SK-N-SH (cell line): ENCODE results near the gene ING2. TPM values are rescaled to one million over a fixed set of nuclear protein-coding genes. Genes with fewer than 3 reads are reported as not detected.
A peak's percentile ranks its signal among the peaks of the same experiment; 100 is the strongest.

Experiments used
- CTCF ChIA-PET: fragments of 300-600, 350-600 bp; formaldehyde crosslinking; extraction: SDS; loops from one replicate; lab custom pipeline; 2021; lab: Yijun Ruan, JAX
- POLR2A ChIA-PET: fragments of 350-600 bp; sonication (Branson Sonifier 250); formaldehyde crosslinking; extraction: SDS; loops from one replicate; lab custom pipeline; 2020; ENCODE audit warnings: antibody characterized with exemption, inconsistent platforms; lab: Yijun Ruan, JAX
- DNase-seq: peaks from one replicate; pipeline ENCODE4 v3.0.0; 2012
- H2AFZ ChIP-seq: fragments of 200-600 bp; sonication (generic); 2 replicates; pipeline ENCODE4 v1.8.1; 2016; ENCODE audit warnings: antibody characterized with exemption, mild to moderate bottlenecking, low read depth
- H3F3A ChIP-seq: fragments of 200-600 bp; sonication (generic); replicated peaks from 2 replicates; pipeline ENCODE3; 2016; ENCODE audit warnings: antibody characterized with exemption, mild to moderate bottlenecking; ENCODE audit not compliant: insufficient read depth
- H3K27ac ChIP-seq, 2 experiments: fragments of 200-500 bp in 1 of 2; fragments of 200-600 bp in 1 of 2; sonication (Bioruptor generic) in 1 of 2; sonication (generic), shearing (Covaris generic) in 1 of 2; 2 replicates each; pipeline versions ENCODE4 v1.5.1 to v1.6.1; 2014 to 2016; ENCODE audit warnings: low read depth in 2 of 2, inconsistent platforms in 1 of 2, low read length in 1 of 2, mild to moderate bottlenecking in 1 of 2, mixed read lengths in 1 of 2
- H3K27me3 ChIP-seq: fragments of 200-600 bp; sonication (generic), shearing (Covaris generic); 2 replicates; pipeline ENCODE4 v1.6.1; 2016; ENCODE audit warnings: mixed run types; ENCODE audit not compliant: insufficient read depth
- H3K36me3 ChIP-seq, 2 experiments: fragments of 200-500 bp in 1 of 2; fragments of 200-600 bp in 1 of 2; sonication (Bioruptor generic) in 1 of 2; sonication (generic) in 1 of 2; replicated peaks in 1 of 2; 2 replicates each; pipeline versions ENCODE3 to v1.5.1; 2014 to 2016; ENCODE audit warnings: low read length in 1 of 2, mild to moderate bottlenecking in 1 of 2; ENCODE audit not compliant: insufficient read depth in 2 of 2, control insufficient read depth in 1 of 2
- H3K4me1 ChIP-seq, 2 experiments: fragments of 200-500 bp in 1 of 2; fragments of 200-600 bp in 1 of 2; sonication (Bioruptor generic) in 1 of 2; sonication (generic), shearing (Covaris generic) in 1 of 2; 2 replicates each; pipeline versions ENCODE4 v1.5.1 to v1.6.1; 2014 to 2016; ENCODE audit warnings: low read depth in 1 of 2, low read length in 1 of 2, mixed run types in 1 of 2; ENCODE audit not compliant: insufficient read depth in 2 of 2, control insufficient read depth in 1 of 2
- H3K4me2 ChIP-seq: fragments of 200-600 bp; sonication (generic), shearing (Covaris generic); 2 replicates; pipeline ENCODE4 v1.6.1; 2017; ENCODE audit warnings: mixed run types
- H3K4me3 ChIP-seq, 2 experiments: fragments of 200-500 bp in 1 of 2; fragments of 200-600 bp in 1 of 2; sonication (Bioruptor generic) in 1 of 2; sonication (generic), shearing (Covaris generic) in 1 of 2; 2 replicates each; pipeline versions ENCODE4 v1.5.1 to v1.8.1; 2014 to 2016; ENCODE audit warnings: low read depth in 2 of 2, inconsistent platforms in 1 of 2, low read length in 1 of 2, mild to moderate bottlenecking in 1 of 2, mixed read lengths in 1 of 2, moderate library complexity in 1 of 2
- H3K79me2 ChIP-seq: fragments of 200-600 bp; sonication (generic); 2 replicates; pipeline ENCODE4 v1.8.1; 2017; ENCODE audit warnings: mild to moderate bottlenecking; ENCODE audit not compliant: insufficient read depth
- H3K9ac ChIP-seq: fragments of 200-600 bp; sonication (generic); 2 replicates; pipeline ENCODE4 v1.6.1; 2017; ENCODE audit warnings: mixed run types
- H3K9me2 ChIP-seq: fragments of 200-600 bp; sonication (generic); 2 replicates; pipeline ENCODE4 v1.6.1; 2017; ENCODE audit warnings: mixed run types
- H3K9me3 ChIP-seq: fragments of 200-600 bp; sonication (generic); 2 replicates; pipeline ENCODE4 v1.6.1; 2017; ENCODE audit warnings: mixed run types, mild to moderate bottlenecking, moderate library complexity
- H4K20me1 ChIP-seq: fragments of 200-600 bp; sonication (generic); 2 replicates; pipeline ENCODE4 v1.6.1; 2017; ENCODE audit warnings: mild to moderate bottlenecking, mixed run types; ENCODE audit not compliant: insufficient read depth
- CHD2 ChIP-seq: fragments of 150-350 bp; IDR thresholded peaks from 2 replicates; pipeline ENCODE4 v1.6.1; 2018; ENCODE audit warnings: low read length; ENCODE audit not compliant: partially characterized antibody
- MEF2A ChIP-seq: IDR thresholded peaks from 2 replicates; pipeline ENCODE4 v1.4.0; 2012; ENCODE audit warnings: low read depth, borderline replicate concordance
- POLR2AphosphoS5 ChIP-seq: IDR thresholded peaks from 2 replicates; pipeline ENCODE4 v1.6.1; 2012; ENCODE audit warnings: low read depth, low read length
- RAD21 ChIP-seq: IDR thresholded peaks from 2 replicates; pipeline ENCODE4 v1.6.1; 2012; ENCODE audit warnings: mild to moderate bottlenecking, low read length
- RFX5 ChIP-seq: IDR thresholded peaks from 2 replicates; pipeline ENCODE4 v1.6.1; 2012; ENCODE audit warnings: mild to moderate bottlenecking, improper control_type of control experiment, low read length
- RXRA ChIP-seq: IDR thresholded peaks from 2 replicates; pipeline ENCODE4 v1.4.0; 2012; ENCODE audit warnings: low read depth, mild to moderate bottlenecking, borderline replicate concordance
- SMC3 ChIP-seq: IDR thresholded peaks from 2 replicates; pipeline ENCODE4 v1.6.1; 2012; ENCODE audit warnings: low read depth, low read length, improper control_type of control experiment
- TAF1 ChIP-seq: IDR thresholded peaks from 2 replicates; pipeline ENCODE4 v1.6.1; 2012; ENCODE audit warnings: low read depth, mild to moderate bottlenecking, low read length, moderate library complexity, borderline replicate concordance
- TCF12 ChIP-seq: IDR thresholded peaks from 2 replicates; pipeline ENCODE4 v1.4.0; 2012
- TEAD4 ChIP-seq: IDR thresholded peaks from 2 replicates; pipeline ENCODE4 v1.4.0; 2012; ENCODE audit warnings: mild to moderate bottlenecking, borderline replicate concordance; ENCODE audit not compliant: insufficient read depth
- WGBS: methylation state at CpG from one replicate; pipeline ENCODE4 v1.1.6; 2017; ENCODE audit warnings: low lambda C conversion rate; 5-methylcytosine and 5-hydroxymethylcytosine counted together
- polyA plus RNA-seq, 3 experiments: library from polyadenylated mRNA; depleted of rRNA; stranded (reverse); fragments of >200 nt; gene quantifications; 2 replicates each; pipeline ENCODE4 v1.2.3, GENCODE V29; 2012
- TF ChIP-seq, protein P1 (sequence below): fragments of 150-350 bp; IDR thresholded peaks from 2 replicates; pipeline ENCODE4 v1.6.1; 2016; ENCODE audit warnings: mild to moderate bottlenecking, low read depth, low read length
- TF ChIP-seq, protein P2 (sequence below): IDR thresholded peaks from 2 replicates; pipeline ENCODE4 v1.4.0; 2012; ENCODE audit warnings: low read depth, borderline replicate concordance
- TF ChIP-seq, protein P3 (sequence below): fragments of 150-350 bp; IDR thresholded peaks from 2 replicates; pipeline ENCODE4 v1.6.1; 2017; ENCODE audit warnings: antibody characterized with exemption, low read length, low read depth, borderline replicate concordance
- TF ChIP-seq, protein P4 (sequence below): fragments of 200-600 bp; sonication (generic); IDR thresholded peaks from 2 replicates; pipeline ENCODE4 v1.6.1; 2017; ENCODE audit warnings: antibody characterized with exemption, mild to moderate bottlenecking, moderate library complexity
- TF ChIP-seq, protein P5 (sequence below): IDR thresholded peaks from 2 replicates; pipeline ENCODE4 v1.6.1; 2012; ENCODE audit warnings: mild to moderate bottlenecking, low read depth, low read length, moderate library complexity

Gene ING2
- polyA plus RNA-seq, 1 of the 3 experiments (the other 2 are of a cell fraction) = 15.1 TPM

DNA sequence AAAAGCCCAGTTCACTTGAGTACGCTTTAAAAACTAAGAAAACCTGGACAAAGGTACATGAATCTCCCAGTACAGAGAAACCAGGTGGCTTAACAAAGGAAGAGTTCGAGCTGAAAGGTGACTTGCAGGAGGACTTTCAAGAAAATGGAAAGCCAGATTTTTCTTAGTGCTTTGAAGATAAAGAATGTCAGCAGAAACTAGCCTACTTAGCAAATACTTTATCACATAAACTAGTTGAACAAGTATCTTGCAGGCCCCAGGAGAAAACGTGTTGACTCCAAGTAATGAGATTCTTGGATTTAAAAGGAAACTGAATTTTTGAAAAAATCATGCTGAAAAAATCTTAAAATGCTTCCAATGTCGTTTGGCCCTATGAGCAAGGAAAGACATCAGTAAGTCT, 34.0 kb upstream of the ING2 start:
- Histone ChIP-seq H3K9me2 (no peaks in the 10 kb centered on the region), H4K20me1 (no peaks in the 10 kb centered on the region), H3F3A (no peaks in the 10 kb centered on the region), H3K79me2 (no peaks in the 10 kb centered on the region), H2AFZ (no peak overlapping the region), H3K27me3 (no peaks in the 10 kb centered on the region), H3K36me3 (no peaks in the 10 kb centered on the region), H3K4me1 (no peaks in the 10 kb centered on the region), H3K4me2 (no peak overlapping the region), H3K4me3 (no peak overlapping the region), H3K9ac (no peak overlapping the region), H3K27ac (no peak overlapping the region), H3K9me3 (no peaks in the 10 kb centered on the region)
- CTCF ChIA-PET = interaction anchor here (1.3 to 2.3 kb wide), 4 partner anchors 11 to 130 kb away, joined by 3 to 11 read pairs (median 4); partner anchors contain the start of gene CDKN2AIP
- TF ChIP-seq, protein P1, sequence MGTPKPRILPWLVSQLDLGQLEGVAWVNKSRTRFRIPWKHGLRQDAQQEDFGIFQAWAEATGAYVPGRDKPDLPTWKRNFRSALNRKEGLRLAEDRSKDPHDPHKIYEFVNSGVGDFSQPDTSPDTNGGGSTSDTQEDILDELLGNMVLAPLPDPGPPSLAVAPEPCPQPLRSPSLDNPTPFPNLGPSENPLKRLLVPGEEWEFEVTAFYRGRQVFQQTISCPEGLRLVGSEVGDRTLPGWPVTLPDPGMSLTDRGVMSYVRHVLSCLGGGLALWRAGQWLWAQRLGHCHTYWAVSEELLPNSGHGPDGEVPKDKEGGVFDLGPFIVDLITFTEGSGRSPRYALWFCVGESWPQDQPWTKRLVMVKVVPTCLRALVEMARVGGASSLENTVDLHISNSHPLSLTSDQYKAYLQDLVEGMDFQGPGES = no peak
- no peak for TF ChIP-seq TEAD4
- TF ChIP-seq SMC3 = no peak
- no peak for TF ChIP-seq RXRA
- TF ChIP-seq RAD21 = no peak
- TF ChIP-seq, protein P2, sequence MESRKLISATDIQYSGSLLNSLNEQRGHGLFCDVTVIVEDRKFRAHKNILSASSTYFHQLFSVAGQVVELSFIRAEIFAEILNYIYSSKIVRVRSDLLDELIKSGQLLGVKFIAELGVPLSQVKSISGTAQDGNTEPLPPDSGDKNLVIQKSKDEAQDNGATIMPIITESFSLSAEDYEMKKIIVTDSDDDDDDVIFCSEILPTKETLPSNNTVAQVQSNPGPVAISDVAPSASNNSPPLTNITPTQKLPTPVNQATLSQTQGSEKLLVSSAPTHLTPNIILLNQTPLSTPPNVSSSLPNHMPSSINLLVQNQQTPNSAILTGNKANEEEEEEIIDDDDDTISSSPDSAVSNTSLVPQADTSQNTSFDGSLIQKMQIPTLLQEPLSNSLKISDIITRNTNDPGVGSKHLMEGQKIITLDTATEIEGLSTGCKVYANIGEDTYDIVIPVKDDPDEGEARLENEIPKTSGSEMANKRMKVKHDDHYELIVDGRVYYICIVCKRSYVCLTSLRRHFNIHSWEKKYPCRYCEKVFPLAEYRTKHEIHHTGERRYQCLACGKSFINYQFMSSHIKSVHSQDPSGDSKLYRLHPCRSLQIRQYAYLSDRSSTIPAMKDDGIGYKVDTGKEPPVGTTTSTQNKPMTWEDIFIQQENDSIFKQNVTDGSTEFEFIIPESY = no peak
- no peak for TF ChIP-seq POLR2AphosphoS5
- no peak for TF ChIP-seq TAF1
- no peak for TF ChIP-seq CHD2
- TF ChIP-seq, protein P3, sequence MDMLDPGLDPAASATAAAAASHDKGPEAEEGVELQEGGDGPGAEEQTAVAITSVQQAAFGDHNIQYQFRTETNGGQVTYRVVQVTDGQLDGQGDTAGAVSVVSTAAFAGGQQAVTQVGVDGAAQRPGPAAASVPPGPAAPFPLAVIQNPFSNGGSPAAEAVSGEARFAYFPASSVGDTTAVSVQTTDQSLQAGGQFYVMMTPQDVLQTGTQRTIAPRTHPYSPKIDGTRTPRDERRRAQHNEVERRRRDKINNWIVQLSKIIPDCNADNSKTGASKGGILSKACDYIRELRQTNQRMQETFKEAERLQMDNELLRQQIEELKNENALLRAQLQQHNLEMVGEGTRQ = no peak
- no peak for TF ChIP-seq TCF12
- TF ChIP-seq MEF2A = no peak
- DNase-seq = no peak
- POLR2A ChIA-PET = no interaction called here
- WGBS = 73% methylated on average over 4 of the region's 4 CpGs

DNA sequence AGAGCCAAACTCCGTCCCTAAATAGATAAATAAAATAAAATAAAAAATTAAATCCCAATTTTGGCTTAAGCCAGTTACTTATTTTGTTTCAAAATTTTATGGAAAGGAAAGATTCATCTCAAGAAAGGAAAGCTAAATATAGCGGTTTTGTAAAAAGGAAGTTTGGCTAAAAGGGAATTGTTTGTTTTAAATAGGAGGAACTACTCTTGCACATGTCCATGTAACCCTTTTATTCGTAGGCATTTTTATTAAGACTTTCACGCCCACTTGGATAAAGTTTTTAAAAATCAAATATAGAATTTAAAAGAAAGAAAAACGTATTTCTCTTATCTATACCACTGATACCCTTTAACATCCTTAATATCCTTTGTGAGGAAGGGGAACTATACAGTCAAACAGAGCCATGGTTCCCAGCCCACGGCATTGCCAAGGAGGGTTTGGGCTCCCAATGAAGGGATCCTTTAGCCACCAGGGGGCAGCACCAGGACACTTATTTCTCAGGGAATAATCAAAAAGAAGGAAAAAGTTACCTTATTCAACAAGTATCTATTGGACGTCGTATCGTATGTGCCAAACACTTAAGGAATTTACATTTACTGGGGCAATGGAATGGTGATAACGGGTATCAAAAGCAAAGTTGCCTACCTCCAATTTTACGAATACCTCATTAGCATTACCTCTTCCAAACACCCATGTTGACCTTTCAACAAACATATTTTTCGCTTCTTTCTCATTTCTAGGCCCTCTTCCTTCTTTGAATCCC, 32.7 kb upstream of the ING2 start:
- WGBS = 44% methylated on average over 12 of the region's 12 CpGs
- no peak overlapping the region for H3K4me2 ChIP-seq
- TF ChIP-seq, protein P4, sequence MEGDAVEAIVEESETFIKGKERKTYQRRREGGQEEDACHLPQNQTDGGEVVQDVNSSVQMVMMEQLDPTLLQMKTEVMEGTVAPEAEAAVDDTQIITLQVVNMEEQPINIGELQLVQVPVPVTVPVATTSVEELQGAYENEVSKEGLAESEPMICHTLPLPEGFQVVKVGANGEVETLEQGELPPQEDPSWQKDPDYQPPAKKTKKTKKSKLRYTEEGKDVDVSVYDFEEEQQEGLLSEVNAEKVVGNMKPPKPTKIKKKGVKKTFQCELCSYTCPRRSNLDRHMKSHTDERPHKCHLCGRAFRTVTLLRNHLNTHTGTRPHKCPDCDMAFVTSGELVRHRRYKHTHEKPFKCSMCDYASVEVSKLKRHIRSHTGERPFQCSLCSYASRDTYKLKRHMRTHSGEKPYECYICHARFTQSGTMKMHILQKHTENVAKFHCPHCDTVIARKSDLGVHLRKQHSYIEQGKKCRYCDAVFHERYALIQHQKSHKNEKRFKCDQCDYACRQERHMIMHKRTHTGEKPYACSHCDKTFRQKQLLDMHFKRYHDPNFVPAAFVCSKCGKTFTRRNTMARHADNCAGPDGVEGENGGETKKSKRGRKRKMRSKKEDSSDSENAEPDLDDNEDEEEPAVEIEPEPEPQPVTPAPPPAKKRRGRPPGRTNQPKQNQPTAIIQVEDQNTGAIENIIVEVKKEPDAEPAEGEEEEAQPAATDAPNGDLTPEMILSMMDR = peak; percentile 91
- TF ChIP-seq RAD21 (peak; percentile 85), RXRA (no peak), SMC3 (peak; percentile 81), RFX5 (0 out of 2 replicates have a peak, but pooled peaks have one; percentile 24)
- TF ChIP-seq, protein P5, sequence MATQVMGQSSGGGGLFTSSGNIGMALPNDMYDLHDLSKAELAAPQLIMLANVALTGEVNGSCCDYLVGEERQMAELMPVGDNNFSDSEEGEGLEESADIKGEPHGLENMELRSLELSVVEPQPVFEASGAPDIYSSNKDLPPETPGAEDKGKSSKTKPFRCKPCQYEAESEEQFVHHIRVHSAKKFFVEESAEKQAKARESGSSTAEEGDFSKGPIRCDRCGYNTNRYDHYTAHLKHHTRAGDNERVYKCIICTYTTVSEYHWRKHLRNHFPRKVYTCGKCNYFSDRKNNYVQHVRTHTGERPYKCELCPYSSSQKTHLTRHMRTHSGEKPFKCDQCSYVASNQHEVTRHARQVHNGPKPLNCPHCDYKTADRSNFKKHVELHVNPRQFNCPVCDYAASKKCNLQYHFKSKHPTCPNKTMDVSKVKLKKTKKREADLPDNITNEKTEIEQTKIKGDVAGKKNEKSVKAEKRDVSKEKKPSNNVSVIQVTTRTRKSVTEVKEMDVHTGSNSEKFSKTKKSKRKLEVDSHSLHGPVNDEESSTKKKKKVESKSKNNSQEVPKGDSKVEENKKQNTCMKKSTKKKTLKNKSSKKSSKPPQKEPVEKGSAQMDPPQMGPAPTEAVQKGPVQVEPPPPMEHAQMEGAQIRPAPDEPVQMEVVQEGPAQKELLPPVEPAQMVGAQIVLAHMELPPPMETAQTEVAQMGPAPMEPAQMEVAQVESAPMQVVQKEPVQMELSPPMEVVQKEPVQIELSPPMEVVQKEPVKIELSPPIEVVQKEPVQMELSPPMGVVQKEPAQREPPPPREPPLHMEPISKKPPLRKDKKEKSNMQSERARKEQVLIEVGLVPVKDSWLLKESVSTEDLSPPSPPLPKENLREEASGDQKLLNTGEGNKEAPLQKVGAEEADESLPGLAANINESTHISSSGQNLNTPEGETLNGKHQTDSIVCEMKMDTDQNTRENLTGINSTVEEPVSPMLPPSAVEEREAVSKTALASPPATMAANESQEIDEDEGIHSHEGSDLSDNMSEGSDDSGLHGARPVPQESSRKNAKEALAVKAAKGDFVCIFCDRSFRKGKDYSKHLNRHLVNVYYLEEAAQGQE = no peak

More for the DNA sequence above, 32.7 kb upstream of the ING2 start:
- peak overlapping the region; percentile 15; the same call in 1 of the 2 replicates for H2AFZ ChIP-seq
- no peak overlapping the region for H3K27ac ChIP-seq
- ChIA-PET CTCF (interaction anchor here (0.9 to 2.3 kb wide), 5 partner anchors 12 to 130 kb away, joined by 3 to 11 read pairs (median 4); no protein-coding TSS in a partner anchor), POLR2A (no interaction called here)
- H3F3A ChIP-seq = no peaks in the 10 kb centered on the region
- no peak overlapping the region; a peak in 1 of 4 replicates for H3K4me3 ChIP-seq
- H3K27me3 ChIP-seq = no peaks in the 10 kb centered on the region
- H3K79me2 ChIP-seq = no peaks in the 10 kb centered on the region
- no peaks in the 10 kb centered on the region for H4K20me1 ChIP-seq
- H3K9me2 ChIP-seq = no peaks in the 10 kb centered on the region
- no peaks in the 10 kb centered on the region for H3K4me1 ChIP-seq
- no peak overlapping the region for H3K9ac ChIP-seq
- DNase-seq = peak; percentile 83
- no peaks in the 10 kb centered on the region for H3K9me3 ChIP-seq
- no peaks in the 10 kb centered on the region for H3K36me3 ChIP-seq
